ENCODE data around the gene ACTG1. TPM values are rescaled to one million over a fixed set of nuclear protein-coding genes. Genes with fewer than 3 reads are reported as not detected.

The ACTG1 gene
- total and polyA plus RNA-seq, 2 donors (not counting 1 experiment from before 2014, with no cell fraction given) = 803 to 1,677 TPM

- DNase-seq (no peak), ATAC-seq (ENCODE audit: low read depth) (no peak)
- H3K79me2 ChIP-seq (ENCODE audit: control insufficient read depth, insufficient read depth, low read length) = no peaks in the 10 kb centered on the region
- H3K27ac Mint-ChIP-seq = no peak overlapping the region
- H3K4me2 ChIP-seq (replicated peaks; ENCODE audit: low read depth, low read length, poor library complexity, severe bottlenecking) = no peak overlapping the region
- H3K27me3 ChIP-seq (replicated peaks in 1 of 4; ENCODE audit: control extremely low read depth in 1 of 4, control insufficient read depth in 3 of 4, insufficient read depth in 4 of 4, low read length in 3 of 4) = peaks cover 0 to 12% (median 4%) of the 10 kb centered on the region in 4 experiments
- H3K9me3 ChIP-seq (ENCODE audit: control extremely low read depth in 1 of 3, control insufficient read depth in 2 of 3, insufficient read depth in 1 of 3, low read length in 2 of 3) = peaks cover 0 to 4% (median 0%) of the 10 kb centered on the region in 3 donors
- peaks cover 18% of the 10 kb centered on the region for H3K27me3 Mint-ChIP-seq
- H3K4me3 ChIP-seq (ENCODE audit: control extremely low read depth in 1 of 5, extremely low read depth in 1 of 5, insufficient read depth in 1 of 5, low read depth in 2 of 5, low read length in 4 of 5) = no peak overlapping the region
- H3K4me3 Mint-ChIP-seq = no peak overlapping the region
- H3K9me3 Mint-ChIP-seq (ENCODE audit: insufficient read depth) = no peaks in the 10 kb centered on the region
- H2AFZ ChIP-seq (ENCODE audit: insufficient read depth, low read depth, low read length, poor library complexity, severe bottlenecking) = no peak overlapping the region
- ChIA-PET CTCF (no interaction called here), POLR2A (no interaction called here)
- no peak for TF ChIP-seq EZH2 (IDR thresholded peaks at IDR 0.05; ENCODE audit: borderline replicate concordance, insufficient read depth, low read depth, low read length, poor library complexity, severe bottlenecking)
- TF ChIP-seq CTCF (IDR thresholded peaks at IDR 0.05) = no peak
- H3K27ac ChIP-seq (ENCODE audit: low read length in 2 of 2) = no peak overlapping the region
- H4K20me1 ChIP-seq (ENCODE audit: control insufficient read depth, insufficient read depth, low read length, poor library complexity, severe bottlenecking) = no peaks in the 10 kb centered on the region
- H3K4me1 Mint-ChIP-seq = peaks cover 3% of the 10 kb centered on the region
- 50% methylated on average over 5 of the region's 5 CpGs for WGBS (ENCODE audit: insufficient coverage)
- intact Hi-C loops (cut with micrococcal nuclease) = no loop called here
- H3K4me1 ChIP-seq (ENCODE audit: control insufficient read depth in 2 of 2, insufficient read depth in 2 of 2, low read length in 2 of 2) = peaks cover 9 to 13% of the 10 kb centered on the region in 2 donors
- H3K9ac ChIP-seq (ENCODE audit: low read length) = no peak overlapping the region
- no peaks in the 10 kb centered on the region for H3K36me3 ChIP-seq (replicated peaks in 1 of 2; ENCODE audit: control extremely low read depth in 1 of 2, control insufficient read depth in 1 of 2, extremely low read depth in 1 of 2, insufficient read depth in 2 of 2, low read length in 1 of 2)
These were observed 21.4 kb downstream of the ACTG1 start for GRCh38 chr17:81491181-81491581.

Measured in B cell (primary cell).